DMS79 treated with DMSO at 0.1 percent for 48 hours (cell line): ENCODE data around the gene SLC44A2.

Experiments used
- DNase-seq: peaks from one replicate; lab custom pipeline; 2025; lab: John Stamatoyannopoulos, UW

SLC44A2 gene

GRCh38 chr19:10625003-10625761, at the start of gene SLC44A2:
Gene SLC44A2, plus strand, starts transcription at chr19:10625553. Its CDS starts 81 bp downstream, at chr19:10625634.
- peak; percentile 84 for DNase-seq

- no peak for DNase-seq
Measured at GRCh38 chr19:10577951-10578350, 47.4 kb upstream of the SLC44A2 start.

DNA sequence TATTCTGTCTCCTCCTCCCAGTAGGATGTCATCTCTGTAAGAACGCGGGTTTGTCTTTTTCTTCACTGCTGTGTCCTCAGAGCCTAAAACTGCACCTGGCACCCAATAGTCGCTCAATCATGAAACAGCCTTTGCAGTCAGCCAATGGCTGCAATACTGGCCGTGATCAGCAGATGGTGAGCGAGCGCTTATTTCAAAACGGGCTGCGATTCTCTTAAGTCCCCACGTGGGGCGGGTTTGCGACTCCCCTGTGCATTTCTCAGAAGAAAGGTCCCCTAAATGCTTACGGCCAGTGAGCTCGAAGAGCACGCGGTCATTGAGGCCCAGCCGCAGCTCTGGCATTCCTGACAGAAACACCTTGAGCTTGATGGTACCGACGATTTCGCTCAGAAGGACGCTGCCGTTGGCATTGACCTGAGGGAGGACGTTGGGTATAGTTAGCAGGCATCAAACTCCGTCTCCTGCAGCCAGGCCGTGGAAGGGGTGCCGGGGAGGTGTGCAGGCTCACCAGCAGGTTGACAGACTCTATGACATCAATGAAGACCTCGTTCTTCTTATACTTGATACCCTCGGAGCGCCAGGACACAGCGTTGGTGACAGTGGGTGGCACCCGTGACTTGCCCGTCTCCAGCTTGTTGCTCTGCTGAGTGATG, 44.2 kb upstream of the SLC44A2 start:
- peak; percentile 9 for DNase-seq

- DNase-seq = no peak
Measured at GRCh38 chr19:10582091-10582490, 43.3 kb upstream of the SLC44A2 start.

DNA sequence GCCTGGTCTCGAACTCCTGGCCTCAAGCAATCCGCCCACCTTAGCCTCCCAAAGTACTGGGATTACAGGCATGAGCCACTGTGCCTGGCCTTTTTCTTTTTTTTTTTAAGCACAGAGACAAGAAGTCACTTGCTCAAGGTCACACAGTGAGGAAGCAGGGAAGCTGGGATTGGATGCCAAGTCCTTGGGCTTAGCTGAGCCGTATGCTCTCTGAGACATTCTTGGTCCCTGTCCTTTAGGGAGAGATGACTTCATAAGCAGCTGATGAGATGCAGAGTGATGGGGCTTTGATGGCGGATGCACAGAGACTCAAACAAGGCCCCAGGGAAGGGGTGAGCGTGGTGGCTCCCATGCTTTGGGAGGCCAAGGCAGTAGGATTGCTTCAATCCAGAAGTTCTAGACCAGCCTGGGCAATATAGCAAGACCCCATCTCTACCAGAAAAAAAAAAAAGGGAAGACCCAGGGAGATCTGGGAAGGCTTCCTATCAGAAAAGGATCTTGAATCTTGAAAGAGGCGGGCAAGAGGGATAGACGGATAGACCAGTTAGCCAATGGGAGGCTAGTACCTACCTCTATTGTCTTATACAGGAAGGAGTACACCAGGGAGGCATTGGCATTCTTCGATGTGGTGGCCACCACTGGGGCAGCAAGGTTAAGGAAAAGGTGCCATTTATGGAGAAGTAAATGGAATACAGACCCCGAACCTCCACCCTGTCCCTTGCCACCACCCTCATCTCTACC, 42.1 kb upstream of the SLC44A2 start:
- DNase-seq = no peak

DNA sequence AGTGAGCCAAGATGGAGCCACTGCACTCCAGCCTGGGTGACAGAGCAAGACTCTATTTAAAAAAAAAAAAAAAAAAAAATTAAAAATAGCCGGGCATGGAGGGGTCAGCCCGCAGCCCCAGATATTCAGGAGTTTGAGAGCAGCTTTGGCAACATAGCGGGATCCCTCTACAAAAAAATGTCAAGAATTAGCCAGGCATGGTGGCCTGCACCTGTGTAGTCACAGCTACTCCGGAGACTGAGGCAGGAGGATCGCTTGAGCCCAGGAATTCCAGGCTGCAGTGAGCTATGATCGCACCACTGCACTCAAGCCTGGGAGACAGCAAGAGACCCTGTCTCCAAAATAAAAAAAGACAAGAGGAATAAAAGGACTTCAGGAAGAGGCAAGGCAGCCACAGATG, 39.0 kb upstream of the SLC44A2 start:
- no peak for DNase-seq

- DNase-seq = peak; percentile 76
Measured at GRCh38 chr19:10587022-10587838, 38.1 kb upstream of the SLC44A2 start, which contains the start of gene AP1M2. Gene AP1M2, minus strand, starts transcription at chr19:10587312. Its CDS starts 81 bp downstream, at chr19:10587231.

- DNase-seq = no peak
Measured at GRCh38 chr19:10587839-10588150, 37.6 kb upstream of the SLC44A2 start.

- DNase-seq = no peak
Measured at GRCh38 chr19:10593148-10593547, 32.2 kb upstream of the SLC44A2 start.

- no peak for DNase-seq
Measured at GRCh38 chr19:10593820-10594637, 31.3 kb upstream of the SLC44A2 start.

DNA sequence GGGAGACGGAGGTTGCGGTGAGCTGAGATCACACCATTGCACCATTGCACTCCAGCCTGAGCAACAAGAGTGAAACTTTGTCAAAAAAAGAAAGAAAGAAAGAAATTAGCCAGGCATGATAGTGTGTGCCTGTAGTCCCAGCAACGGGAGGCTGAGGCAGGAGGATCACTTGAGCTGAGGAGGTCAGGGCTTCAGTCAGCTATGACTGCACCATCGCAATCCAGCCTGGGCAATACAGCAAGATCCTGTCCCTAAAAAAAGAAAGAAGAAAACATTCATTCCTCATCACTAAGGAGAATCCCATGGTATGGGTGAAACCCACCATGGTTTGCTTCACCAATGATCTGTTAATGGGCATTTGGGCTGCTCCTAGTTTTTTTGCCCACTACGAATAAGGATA, 25.2 kb upstream of the SLC44A2 start:
- DNase-seq = no peak

GRCh38 chr19:10601999-10602329, 23.4 kb upstream of the SLC44A2 start:
- no peak for DNase-seq

DNA sequence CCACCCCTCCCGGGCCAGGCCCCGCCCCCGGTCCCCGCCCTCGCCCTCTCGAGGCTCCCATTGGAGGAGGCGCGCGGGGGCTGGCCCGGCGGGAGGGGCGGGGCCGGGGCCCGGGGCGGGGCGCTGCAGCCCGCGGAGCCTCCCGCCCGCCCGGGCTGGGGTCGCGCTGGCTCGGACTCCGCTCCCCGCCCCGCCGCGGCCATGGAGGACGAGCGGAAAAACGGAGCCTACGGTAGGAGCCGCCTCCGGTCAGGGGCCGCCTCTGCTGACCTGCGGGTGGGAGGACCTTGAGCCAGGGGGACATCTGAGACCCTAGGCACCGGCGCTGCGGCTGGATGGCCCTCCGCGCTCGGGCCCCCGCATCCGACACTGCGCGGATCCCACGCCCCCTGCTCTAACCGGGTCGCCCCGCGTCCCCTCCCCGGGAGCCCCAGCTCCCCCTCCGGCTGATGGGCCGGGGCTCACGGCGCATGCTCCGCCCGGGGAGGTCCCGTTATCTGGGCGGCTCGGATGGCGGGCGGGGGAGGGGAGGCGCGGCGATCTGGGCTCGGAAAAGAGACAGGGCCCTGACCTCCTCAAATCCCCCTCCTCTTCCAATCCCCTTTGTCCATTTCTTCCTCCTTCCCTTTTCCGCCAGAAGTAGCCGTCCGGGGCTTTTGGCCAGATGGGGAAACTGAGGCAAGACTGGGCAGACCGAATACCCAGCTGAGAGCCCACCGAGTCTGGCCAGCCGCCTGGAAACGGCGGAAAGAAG, 22.8 kb upstream of the SLC44A2 start:
- peak; percentile 48 for DNase-seq

DNA sequence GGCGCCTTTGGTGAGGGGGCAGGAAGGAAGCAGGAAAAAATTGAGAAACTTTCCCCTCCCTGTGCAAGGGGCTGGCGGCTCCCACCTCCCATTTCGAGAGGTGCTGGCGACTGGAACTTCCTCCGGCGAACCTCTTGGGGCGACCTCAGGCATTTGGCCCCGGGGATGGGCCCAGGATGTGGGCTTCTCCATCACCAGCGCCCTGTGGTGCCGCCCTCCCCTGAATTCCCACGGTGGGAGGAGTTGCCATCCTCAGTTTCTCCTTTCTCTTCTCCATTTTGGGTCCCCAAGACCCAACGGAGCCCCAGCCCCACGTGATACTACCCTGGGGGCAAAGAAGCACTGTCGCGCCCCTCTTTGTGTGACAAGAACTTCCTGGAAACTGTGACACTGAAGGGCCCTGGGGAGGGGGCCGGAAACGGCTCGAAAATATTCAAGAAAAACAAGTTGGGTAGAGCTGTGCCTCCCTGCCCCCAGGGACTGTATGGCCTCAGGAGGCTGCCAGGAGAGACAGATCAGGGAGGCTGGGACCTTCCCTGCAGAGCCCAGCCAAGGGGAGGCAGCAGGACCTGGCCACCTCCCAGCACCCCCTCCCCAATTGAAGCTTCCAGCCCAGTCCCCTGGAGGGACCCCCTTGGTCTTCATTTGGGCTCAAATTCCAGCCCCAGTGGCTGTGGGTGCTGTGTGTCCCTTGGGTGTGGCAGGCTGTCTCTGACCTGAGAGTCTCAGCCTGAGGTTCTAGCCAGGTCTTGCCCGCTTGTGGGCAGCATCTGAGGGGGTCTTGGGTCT, 22.1 kb upstream of the SLC44A2 start:
- DNase-seq = no peak

GRCh38 chr19:10603873-10604459, 21.4 kb upstream of the SLC44A2 start:
- DNase-seq = no peak

DNA sequence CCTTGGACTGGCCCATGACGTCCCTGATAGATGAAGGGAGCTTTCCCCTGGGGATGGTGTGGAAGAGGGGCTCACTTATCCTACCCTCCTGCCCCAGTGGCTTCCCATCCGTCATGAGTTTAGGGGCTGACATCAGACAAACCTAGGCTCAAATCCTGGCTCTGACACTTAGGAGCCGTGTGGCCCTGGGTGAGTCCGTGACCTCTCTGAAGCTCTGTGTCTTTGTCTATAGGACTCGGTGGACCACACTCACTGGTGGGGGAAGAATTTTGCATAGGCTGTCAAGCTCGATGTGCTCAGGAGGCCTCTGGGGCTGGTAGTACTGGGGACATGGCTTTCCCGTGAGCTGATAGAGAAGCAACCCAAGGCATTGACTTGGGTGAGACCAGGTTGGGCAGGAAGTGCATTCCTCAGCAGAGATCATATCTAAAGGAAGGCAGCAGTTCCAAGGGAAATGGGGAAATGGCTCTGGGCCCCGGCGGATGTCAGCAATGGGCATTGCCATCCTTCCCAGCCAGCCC, 20.8 kb upstream of the SLC44A2 start:
- no peak for DNase-seq

- DNase-seq = no peak
Measured at GRCh38 chr19:10611907-10612306, 13.4 kb upstream of the SLC44A2 start.

DNA sequence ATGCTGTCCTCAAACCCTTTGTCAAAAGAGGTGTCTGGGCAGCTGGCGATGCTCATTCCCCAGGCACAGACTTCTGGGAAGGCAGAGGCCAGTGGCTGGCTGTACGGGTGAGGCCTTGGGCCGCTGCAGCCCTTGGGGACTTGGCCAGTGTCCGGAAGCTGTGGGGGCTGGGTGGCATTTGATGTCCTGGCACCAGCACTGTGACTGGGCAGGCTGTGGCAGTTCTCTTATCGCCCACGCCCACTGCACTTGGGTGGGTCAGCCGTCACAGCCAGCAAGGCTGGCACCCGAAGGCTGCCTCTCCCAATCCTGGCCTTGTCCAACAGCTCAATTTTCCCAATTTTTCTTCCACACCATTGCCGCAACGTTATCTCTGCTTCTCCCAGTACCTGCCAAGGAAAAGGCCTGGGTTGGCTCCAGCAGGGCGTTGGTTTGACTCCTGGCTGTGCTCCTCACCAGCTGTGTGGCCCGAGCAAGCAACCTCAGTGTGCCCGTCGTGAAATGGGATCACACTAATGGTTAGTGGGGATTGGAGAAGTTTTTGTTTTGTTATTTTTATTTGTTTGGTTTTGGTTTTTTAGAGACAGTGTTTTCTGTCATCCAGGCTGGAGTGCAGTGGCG, 12.7 kb upstream of the SLC44A2 start:
- no peak for DNase-seq
